Stimulated activated CD4-positive, alpha-beta T cell treated with anti-CD3 and anti-CD28 coated beads, TNF-alpha, amount 100 ng/mL, for 4 hours (primary cell): Measurements from ENCODE around the gene STN1.

Source experiments
- DNase-seq, 3 experiments: peaks; one replicate each; pipeline ENCODE4 v3.0.0-alpha.2; 2020; ENCODE audit warnings: low read depth in 3 of 3

Gene STN1

DNA sequence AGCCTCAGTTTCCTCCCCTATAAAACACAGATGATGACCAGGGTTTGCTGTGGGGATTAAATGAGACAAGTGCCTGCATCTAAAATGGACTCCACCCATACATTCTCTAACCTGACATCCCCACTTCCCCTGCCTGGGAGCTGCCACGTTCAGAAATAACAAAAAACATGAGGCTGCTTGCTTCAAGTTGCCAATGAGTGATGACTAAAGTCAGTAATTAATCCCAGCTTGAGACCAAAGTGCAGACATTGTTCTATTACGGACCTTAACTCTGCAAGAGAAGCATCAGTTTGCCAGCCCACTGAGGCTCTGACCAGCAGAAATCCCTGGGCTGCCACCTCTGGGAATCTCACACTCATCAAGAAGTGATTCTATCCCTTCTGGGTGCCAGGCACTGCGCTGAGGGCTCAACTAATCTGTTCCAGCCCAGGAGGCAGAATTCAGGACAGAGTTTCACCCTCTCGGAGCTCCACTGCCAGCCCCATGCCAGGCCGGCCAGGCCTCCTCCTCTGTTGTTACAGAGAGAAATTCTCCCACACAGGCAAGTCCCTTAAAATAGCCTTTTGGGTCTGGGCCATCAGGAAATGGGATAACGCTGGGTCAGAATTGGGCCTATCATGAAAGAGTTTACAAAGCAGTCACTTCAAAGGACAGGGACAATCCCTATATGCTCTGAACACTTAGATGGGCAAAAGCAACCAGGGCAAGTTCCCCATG, 74.0 kb downstream of the STN1 start:
- no peak for DNase-seq

DNA sequence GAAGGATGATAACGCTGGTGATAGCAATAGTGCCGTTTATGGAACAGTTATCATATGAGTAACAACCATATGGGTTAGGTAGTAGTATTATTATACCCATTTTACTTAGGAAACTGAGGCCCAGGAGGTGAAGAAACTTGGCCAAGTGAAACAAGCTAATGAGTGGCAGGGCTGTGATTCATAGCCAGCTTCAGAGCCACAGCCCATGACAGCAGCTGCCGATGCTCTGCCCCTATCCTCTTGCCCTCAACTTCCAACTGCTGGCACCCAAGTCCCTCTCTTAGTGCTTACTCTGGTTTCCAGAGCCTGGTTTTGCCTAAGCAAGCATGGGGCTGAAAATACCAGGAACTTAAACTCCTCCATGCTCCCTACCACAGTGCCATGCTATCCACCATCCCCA, 74.9 kb downstream of the STN1 start:
- no peak for DNase-seq

DNA sequence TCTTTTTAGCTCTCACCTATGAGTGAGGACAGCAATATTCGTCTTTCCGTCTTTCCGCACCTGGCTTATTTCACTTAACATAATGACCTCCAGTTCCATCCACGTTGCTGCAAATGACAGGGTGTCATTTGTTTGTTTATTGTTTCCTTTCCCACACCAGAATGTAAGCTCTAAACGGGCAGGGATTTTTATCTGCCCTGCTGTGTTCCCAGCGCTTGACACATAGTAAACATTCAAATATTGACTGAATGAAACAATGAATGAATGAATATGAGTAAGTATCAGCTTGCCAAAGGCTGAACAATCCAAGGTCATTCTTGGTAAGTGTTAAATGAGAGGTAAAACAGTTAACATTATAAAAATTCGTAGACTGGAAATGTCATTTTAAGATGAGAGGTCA, 75.4 kb downstream of the STN1 start:
- DNase-seq = no peak

DNA sequence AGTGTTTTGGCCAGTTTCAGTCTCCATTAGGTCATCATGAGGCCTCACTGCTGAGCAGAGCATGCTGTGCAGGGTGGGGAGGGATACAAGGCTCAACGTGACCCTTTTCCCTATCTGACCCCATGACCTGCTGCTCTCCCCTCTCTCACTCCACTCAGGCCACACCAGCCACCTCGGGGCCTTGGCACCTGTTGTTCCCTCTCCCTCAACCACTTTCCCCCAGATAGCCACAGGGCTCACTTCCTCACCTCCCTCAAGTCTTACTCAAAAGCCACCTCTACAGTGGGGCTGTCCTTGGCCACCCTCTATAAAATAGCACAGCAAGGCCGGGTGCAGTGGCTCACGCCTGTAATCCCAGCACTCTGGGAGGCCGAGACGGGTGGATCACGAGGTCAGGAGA, 76.5 kb downstream of the STN1 start:
- DNase-seq = no peak

DNA sequence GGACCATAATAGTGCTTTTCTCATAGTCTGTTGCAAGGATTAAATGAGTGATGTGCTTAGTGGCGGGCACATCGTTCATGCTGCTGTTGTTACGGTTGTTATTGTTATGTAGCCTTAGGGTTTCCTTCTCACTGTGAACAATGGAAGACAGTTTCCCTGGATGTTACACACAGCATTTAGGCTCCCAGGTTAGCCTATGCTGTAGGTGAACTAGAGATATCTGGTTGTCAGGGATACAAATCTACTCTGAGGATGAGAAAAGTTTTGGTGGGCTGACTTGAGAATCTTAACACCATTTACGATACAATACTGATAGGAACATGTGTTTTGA, 77.3 kb downstream of the STN1 start:
- DNase-seq = no peak

DNA sequence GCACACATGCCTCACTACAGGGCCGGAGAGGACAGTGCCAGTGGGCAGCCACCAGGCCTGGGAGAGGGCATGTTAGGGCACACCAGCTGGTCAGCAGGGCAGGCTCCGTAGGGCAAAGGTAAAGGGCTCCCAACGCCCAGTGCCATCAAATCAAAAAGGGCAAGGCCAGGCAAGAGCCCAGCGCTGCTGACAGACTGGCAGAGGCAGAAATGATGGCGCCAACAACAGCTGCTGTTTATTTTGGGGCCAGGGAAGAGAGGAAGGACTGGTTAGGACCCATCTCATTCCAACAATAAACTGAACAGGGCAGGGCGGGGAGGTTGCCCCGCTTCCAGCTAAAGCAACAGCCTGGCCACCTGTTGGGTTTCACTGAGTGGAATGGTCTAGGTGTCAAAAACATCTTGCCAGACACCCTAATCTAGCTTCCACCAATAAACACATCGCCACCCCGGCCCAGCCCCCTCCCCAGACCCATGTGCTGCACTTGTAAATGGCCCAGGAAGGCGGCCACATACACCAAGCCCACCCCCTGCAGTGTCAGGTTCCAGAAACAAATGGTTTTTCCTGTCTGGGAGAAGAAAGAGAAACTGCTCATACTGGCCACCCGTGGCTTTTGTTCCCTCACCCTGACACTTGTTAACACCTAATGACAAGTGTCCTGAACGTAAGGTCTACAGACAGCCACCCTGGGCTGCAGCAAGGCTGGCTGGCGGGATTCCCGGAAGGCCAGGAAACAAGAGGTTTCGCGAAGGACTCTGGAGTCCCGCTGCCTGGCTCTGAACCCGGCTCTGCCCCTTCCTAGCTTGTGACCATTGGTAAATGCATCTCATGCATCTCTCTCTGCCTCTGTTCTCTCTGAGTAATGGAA, 77.9 kb downstream of the STN1 start:
- DNase-seq = no peak

DNA sequence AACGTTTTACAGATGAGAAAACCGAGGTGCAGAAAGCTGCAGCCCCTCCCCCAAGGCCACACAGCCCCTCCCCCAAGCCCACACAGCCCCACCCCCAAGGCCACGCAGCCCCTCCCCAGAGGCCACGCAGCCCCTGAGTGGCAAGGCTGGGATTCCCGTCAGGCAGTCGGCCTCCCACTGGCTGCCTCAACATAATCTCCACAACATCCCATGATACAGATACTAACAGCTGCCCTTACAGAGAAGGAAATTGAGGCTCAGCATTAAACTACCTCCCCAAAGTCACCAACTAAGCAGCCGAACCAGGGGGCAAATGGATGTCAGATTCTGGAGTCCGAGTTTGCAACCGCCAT, 78.5 kb downstream of the STN1 start:
- no peak for DNase-seq

DNA sequence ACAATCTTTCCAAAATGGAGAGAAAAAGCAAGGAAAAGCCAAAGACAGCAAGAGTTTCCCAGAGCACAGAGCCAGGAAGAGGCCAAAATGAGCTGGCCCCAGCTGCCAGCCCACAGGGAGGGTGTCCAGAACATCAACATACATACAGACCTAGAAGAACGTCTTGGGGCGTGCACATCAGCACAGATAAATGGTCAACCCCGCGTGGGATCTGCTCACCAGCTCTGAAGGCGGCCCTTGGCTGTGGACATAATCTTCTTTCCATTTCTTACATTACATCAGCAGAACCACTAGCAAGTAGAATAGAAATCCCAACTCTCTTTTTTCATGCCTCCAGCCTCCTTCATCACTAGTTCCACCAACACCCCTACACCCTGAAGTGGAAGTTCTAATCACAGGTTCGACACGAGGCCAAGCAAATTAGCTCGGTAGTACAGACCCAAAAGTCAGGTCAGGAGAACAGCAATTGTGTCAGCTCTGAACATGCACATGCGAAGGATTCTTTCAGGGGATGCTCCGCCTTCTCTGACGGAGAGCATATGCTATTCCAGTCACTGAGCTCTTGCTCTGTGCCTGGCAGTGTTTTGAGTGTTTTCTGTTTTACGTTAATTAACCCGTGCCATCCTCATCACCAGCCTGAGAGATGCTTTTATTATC, 79.0 kb downstream of the STN1 start:
- DNase-seq = no peak

DNA sequence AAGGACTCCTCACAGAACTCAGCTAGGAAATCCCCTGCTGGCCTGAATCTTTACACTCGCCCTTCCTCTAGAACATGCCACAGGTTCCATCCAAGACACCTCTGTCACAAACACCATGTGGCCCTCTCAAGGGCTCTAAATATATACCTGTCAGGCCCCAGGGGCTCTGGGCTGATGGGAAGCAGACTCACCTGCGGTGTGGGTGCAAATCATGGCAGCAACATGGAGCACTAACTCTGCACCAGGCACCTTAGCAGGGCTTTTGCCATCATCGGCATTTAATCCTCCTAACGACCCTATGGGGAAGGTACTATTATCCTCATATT, 80.0 kb downstream of the STN1 start:
- no peak for DNase-seq

DNA sequence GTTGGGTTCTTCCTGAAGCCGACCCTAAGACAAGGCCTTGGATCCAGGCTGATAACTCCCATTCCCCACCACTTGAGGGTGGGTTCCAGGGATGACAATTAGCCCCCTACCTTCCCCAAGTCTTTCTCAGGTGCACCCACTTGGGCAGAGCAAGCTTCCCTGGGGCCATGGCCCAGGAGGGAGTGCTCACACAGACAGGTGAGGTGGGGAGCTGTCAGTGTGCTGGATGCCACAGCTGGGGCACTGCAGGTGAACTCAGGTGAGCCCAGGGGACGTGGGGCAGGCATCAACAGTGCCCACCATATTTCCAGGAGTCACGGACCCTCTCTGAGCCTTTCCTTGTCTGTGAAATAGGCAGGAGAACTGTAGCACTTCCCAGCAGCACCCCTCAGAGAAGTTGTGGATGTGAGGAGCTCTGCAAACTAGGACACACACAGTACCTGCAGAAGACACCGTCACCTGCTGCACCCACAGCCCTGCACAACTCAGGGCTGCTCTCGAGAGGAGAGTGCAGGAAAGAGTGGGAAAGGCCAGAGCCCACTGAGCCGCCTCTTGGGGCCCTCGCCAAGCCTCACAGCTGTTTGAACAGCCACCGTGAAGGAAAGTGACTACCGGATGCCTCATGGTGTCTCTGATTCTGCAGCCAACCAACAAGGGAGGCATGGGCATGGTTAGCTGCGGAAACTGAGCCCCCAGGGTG, 80.5 kb downstream of the STN1 start:
- no peak for DNase-seq

DNA sequence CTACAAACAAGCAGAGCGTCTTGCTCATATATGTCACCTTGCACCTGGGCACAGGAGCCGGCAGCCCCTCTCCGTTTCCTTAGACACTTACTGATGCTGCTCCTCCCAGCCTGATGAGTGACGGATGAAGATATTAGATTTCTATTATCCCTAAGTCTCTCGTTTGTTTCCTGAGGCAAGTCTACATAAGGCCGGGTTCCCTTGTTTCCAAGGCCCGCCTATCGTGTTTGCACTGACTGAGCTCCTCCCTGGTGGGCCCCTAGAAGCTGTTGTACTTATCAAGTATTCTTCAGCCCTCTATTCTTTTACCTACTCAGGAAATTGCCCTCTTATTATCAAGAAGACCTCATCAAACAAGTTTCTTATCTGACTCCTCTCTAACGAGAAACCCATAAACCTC, 81.1 kb downstream of the STN1 start:
- no peak for DNase-seq

DNA sequence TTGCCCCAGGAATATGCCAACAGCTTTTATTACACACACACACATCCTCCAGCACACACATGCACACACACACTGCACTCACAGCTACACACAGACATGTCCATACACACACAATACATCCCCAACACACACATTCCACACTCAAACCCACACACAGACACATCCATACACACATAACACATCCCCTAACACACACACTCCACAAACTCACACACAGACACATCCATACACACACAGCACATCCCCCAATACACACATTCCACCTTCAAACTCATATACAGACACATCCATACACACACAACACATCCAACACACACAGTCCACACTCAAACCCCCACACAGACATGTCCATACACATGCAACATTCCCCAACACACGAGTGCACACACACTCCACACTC, 81.7 kb downstream of the STN1 start:
- no peak for DNase-seq

DNA sequence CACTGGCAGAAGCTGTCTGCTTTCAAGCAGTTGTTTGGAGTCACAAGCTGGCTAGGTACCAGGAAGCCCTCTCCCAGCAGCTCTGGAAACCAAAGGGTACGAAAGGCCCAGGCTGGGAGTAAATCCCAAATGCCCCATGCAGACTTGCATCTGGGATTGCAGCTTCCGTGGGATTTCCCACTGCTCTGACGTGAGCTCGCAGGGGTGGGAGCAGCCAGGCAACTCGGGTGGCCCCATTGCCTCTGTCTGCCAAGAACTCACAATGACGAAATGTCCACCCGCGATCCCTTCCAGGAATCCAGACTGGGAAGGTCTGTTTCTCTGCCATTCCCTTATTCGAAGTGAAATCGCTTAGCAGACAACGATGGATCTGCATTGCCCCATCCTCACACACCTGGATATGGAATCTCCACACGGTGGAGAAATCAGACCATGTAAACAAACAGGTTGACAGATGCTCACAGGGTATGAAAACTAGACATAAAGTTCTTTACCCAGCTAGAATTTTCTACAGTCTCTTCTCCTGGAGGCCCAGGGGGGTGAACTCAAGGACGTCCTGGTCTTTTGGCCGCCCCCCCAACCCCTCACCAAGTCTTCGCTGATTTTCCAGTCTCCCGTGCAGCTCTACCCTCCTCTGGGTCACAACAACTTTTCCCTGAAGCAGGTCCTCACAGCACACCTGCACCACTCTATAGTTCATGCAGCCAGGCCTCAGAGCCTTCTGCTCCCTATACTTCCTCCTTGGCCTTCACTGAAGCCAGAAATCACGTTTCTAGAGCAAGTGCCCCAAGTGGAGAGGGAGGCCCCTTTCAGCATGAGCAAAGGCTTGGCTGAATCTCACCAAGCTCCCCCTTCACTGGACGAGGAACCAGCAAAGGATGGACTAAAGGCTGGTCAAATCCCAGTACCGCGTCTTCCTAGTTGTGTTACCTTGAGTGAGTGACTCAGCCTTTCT, 82.6 kb downstream of the STN1 start:
- DNase-seq = no peak

DNA sequence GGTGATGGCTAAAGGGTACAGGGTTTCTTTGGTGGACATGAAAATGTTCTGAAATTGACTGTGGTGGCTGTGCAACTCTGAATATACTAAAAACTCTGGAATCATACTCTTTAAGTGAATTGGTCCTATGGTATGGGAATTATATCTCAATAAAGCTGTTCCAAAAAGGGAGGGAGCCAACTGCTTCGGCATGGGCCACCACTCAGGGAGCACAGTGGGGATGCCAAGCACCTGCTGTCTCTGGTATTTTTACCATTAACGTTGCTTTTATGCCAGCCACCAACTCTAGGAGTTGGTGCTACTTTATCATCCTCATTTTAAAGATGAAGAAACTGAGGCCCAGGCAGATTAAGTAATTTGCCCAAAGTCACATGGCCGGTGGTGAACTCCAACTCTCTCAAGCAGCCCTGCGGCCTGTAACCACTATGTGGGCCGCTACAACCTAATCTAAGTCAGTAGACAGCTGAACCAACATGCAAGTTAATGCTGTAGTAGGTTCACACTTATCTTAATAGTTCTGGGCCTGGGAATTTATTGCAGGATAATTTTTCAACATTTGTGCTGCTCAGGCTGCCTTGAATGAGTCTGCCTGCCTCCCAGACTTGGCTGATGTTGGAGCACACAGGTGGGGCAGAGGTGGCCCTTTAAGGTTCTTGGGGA, 83.4 kb downstream of the STN1 start:
- no peak for DNase-seq

DNA sequence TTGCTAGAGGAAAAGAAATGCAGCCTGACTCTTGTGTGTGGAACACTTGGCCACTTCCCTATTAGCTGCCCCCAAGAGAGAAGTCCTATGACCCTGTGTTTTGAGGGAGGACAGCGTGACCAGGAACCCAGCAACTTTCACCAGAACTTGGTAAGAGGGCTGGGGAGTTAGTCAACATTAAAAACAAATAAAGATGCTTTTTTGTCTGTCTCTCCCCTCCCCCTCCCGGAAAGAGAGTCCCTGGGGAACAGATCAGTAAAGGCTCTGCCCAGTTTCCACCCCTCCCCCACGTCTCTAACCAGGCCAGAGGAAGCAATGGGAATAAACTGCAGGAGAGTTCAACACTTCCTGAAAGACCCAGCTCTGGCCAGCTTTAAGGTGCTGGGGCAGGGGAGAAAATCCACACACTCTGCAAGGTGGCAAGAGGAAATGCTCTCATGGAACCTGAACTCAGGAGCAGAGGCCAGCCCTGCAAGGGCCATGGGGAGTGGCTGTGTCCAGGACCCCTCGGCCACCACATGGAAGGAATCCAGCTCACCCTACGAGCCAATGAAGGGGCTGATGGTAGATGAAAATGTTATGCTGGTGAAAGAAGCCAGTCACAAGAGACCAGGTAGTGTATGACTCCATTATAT, 84.1 kb downstream of the STN1 start:
- no peak for DNase-seq

DNA sequence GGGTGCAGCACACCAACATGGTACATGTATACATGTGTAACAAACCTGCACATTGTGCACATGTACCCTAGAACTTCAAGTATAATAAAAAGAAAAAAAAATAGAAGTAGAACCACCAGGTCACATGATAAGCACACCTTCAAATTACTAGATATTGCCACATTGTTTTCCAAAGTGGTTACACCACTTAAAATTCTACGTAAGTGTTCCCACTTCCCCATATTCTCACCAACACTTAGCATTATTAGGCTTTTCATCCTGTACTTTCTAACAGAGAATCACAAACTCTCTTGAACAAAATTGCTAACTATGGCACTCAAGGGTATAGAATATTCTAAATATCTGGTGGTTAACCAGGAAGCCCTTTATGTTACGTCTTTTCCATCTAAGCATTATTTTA, 85.2 kb downstream of the STN1 start:
- no peak for DNase-seq
